ENCODE measurements around the gene PDIA3. TPM values are rescaled to one million over a fixed set of nuclear protein-coding genes. Genes with fewer than 3 reads are reported as not detected.

PDIA3 gene
- total and polyA plus RNA-seq, 2 of the 13 experiments (the other 11 are each of a cell fraction or from before 2014, with no cell fraction given): 238 to 433 TPM

DNA sequence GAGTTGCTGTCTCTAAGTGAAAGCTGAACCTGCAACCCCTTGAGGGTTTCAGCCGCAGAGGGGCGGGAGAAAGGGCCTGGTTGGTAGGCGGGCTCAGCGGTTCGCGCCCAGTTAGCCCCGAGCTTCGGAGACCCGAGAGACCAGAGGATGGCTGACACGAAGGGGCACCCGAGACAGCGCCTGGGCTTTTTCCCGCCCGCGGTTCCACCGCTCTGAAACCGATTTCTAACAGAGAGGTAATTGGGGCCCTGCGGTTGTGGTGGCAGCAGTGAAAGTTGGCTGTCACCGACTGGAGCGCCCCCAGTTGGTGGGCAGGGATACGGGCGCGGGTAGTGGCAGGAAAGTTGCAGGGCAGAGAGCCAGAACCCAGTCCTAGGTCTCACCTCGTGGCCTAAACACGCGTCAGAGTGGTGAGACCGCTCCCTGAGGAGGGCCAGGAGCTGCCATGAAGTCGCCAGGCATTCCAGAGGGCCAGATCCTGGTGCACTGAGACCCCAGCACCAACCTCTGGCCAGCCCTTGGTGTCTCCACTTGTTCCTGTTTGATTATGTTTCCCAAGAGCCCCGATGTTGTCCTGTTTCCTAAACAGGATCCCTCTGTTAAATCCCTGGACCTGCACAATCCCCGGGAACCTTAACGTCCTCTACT, 31.2 kb downstream of the PDIA3 start (continued):
- TF ChIP-seq, protein P1, sequence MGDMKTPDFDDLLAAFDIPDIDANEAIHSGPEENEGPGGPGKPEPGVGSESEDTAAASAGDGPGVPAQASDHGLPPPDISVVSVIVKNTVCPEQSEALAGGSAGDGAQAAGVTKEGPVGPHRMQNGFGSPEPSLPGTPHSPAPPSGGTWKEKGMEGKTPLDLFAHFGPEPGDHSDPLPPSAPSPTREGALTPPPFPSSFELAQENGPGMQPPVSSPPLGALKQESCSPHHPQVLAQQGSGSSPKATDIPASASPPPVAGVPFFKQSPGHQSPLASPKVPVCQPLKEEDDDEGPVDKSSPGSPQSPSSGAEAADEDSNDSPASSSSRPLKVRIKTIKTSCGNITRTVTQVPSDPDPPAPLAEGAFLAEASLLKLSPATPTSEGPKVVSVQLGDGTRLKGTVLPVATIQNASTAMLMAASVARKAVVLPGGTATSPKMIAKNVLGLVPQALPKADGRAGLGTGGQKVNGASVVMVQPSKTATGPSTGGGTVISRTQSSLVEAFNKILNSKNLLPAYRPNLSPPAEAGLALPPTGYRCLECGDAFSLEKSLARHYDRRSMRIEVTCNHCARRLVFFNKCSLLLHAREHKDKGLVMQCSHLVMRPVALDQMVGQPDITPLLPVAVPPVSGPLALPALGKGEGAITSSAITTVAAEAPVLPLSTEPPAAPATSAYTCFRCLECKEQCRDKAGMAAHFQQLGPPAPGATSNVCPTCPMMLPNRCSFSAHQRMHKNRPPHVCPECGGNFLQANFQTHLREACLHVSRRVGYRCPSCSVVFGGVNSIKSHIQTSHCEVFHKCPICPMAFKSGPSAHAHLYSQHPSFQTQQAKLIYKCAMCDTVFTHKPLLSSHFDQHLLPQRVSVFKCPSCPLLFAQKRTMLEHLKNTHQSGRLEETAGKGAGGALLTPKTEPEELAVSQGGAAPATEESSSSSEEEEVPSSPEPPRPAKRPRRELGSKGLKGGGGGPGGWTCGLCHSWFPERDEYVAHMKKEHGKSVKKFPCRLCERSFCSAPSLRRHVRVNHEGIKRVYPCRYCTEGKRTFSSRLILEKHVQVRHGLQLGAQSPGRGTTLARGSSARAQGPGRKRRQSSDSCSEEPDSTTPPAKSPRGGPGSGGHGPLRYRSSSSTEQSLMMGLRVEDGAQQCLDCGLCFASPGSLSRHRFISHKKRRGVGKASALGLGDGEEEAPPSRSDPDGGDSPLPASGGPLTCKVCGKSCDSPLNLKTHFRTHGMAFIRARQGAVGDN (CRISPR knock-in tag; IDR thresholded peaks at IDR 0.05): peak; percentile 94
- TF ChIP-seq ZNF207 (IDR thresholded peaks at IDR 0.05; ENCODE audit: borderline replicate concordance) (no peak), ZNF468 (CRISPR knock-in tag; IDR thresholded peaks at IDR 0.05) (no peak), KLF12 (CRISPR knock-in tag; IDR thresholded peaks at IDR 0.05; ENCODE audit: borderline replicate concordance) (no peak), GTF2F1 (IDR thresholded peaks at IDR 0.05; ENCODE audit: low read length) (no peak), HOXA3 (CRISPR knock-in tag; IDR thresholded peaks at IDR 0.05) (peak; percentile 68; the same call in 1 of the 2 replicates), ZNF570 (CRISPR knock-in tag; IDR thresholded peaks at IDR 0.05; ENCODE audit: borderline replicate concordance) (no peak), ZNF589 (CRISPR knock-in tag; conservative IDR thresholded peaks at IDR 0.05) (no peak), NFE2 (CRISPR knock-in tag; IDR thresholded peaks at IDR 0.05) (no peak), MEIS2 (CRISPR knock-in tag; IDR thresholded peaks at IDR 0.05) (0 out of 2 replicates have a peak, but pooled peaks have one; percentile 41), RELA (CRISPR knock-in tag; IDR thresholded peaks at IDR 0.05) (no peak), HDAC6 (IDR thresholded peaks at IDR 0.05; ENCODE audit: low read depth, low read length) (no peak), IRF1 (CRISPR knock-in tag; IDR thresholded peaks at IDR 0.05; ENCODE audit: low read depth) (0 out of 2 replicates have a peak, but pooled peaks have one; percentile 35), EHMT2 (IDR thresholded peaks at IDR 0.05; ENCODE audit: borderline replicate concordance, low read depth, low read length) (no peak), HOXD1 (CRISPR knock-in tag; IDR thresholded peaks at IDR 0.05) (peak; percentile 22; the same call in 1 of the 2 replicates), ZNF44 (CRISPR knock-in tag; IDR thresholded peaks at IDR 0.05) (no peak), RORA (CRISPR knock-in tag; IDR thresholded peaks at IDR 0.05) (no peak), ATF4 (CRISPR knock-in tag; IDR thresholded peaks at IDR 0.05) (no peak)
- TF ChIP-seq, protein P2, sequence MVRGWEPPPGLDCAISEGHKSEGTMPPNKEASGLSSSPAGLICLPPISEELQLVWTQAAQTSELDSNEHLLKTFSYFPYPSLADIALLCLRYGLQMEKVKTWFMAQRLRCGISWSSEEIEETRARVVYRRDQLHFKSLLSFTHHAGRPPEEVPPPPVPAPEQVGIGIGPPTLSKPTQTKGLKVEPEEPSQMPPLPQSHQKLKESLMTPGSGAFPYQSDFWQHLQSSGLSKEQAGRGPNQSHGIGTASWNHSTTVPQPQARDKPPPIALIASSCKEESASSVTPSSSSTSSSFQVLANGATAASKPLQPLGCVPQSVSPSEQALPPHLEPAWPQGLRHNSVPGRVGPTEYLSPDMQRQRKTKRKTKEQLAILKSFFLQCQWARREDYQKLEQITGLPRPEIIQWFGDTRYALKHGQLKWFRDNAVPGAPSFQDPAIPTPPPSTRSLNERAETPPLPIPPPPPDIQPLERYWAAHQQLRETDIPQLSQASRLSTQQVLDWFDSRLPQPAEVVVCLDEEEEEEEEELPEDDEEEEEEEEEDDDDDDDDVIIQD (CRISPR knock-in tag; IDR thresholded peaks at IDR 0.05; ENCODE audit: low read depth): no peak; the same call in 1 of the 2 replicates
- TF ChIP-seq, protein P3, sequence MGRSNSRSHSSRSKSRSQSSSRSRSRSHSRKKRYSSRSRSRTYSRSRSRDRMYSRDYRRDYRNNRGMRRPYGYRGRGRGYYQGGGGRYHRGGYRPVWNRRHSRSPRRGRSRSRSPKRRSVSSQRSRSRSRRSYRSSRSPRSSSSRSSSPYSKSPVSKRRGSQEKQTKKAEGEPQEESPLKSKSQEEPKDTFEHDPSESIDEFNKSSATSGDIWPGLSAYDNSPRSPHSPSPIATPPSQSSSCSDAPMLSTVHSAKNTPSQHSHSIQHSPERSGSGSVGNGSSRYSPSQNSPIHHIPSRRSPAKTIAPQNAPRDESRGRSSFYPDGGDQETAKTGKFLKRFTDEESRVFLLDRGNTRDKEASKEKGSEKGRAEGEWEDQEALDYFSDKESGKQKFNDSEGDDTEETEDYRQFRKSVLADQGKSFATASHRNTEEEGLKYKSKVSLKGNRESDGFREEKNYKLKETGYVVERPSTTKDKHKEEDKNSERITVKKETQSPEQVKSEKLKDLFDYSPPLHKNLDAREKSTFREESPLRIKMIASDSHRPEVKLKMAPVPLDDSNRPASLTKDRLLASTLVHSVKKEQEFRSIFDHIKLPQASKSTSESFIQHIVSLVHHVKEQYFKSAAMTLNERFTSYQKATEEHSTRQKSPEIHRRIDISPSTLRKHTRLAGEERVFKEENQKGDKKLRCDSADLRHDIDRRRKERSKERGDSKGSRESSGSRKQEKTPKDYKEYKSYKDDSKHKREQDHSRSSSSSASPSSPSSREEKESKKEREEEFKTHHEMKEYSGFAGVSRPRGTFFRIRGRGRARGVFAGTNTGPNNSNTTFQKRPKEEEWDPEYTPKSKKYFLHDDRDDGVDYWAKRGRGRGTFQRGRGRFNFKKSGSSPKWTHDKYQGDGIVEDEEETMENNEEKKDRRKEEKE (IDR thresholded peaks at IDR 0.05): no peak

Measured in HepG2 (cell line).